Effector memory CD8-positive, alpha-beta T cell (primary cell): ENCODE data around the gene CDC73.
A peak's percentile ranks its signal among the peaks of the same experiment; 100 is the strongest.
"Not testable (repeated sequence)": the region's sequence is repeated elsewhere in the genome, so short reads cannot be mapped to it uniquely, and the experiment has no call there.

Source experiments
- ATAC-seq: fragments of 150-1000 bp; cut with Tn5 transposase; replicated peaks from 2 replicates; pipeline ENCODE4 v1.10.0; 2021; ENCODE audit warnings: mild to moderate bottlenecking, moderate library complexity
- DNase-seq, 3 experiments: peaks; one replicate each; pipeline ENCODE4 v3.0.0; 2021
- H3K27ac Mint-ChIP-seq, 2 donors: one replicate each; pipeline ENCODE4 v1.8.0; 2022; ENCODE audit warnings: mild to moderate bottlenecking in 2 of 2, mixed read lengths in 2 of 2, moderate library complexity in 2 of 2
- H3K27me3 Mint-ChIP-seq, 2 donors: one replicate each; pipeline ENCODE4 v1.8.0; 2022; ENCODE audit warnings: mixed read lengths in 2 of 2
- H3K36me3 Mint-ChIP-seq: one replicate; pipeline ENCODE4 v1.8.0; 2022; ENCODE audit warnings: mild to moderate bottlenecking, moderate library complexity, mixed read lengths; ENCODE audit not compliant: insufficient read depth
- H3K4me1 Mint-ChIP-seq, 2 donors: one replicate each; pipeline ENCODE4 v1.8.0; 2022; ENCODE audit warnings: low read depth in 2 of 2, mixed read lengths in 2 of 2
- H3K4me3 Mint-ChIP-seq, 2 donors: one replicate each; pipeline ENCODE4 v1.8.0; 2022; ENCODE audit warnings: mild to moderate bottlenecking in 2 of 2, mixed read lengths in 2 of 2, moderate library complexity in 2 of 2
- H3K9me3 Mint-ChIP-seq, 2 donors: one replicate each; pipeline ENCODE4 v1.8.0; 2022; ENCODE audit warnings: mixed read lengths in 2 of 2

Gene CDC73

GRCh38 chr1:193265716-193266115 is 143.9 kb downstream of the CDC73 start:
- Mint-ChIP-seq H3K4me3 (no peak overlapping the region), H3K27me3 (no peaks in the 10 kb centered on the region), H3K36me3 (peaks cover 7% of the 10 kb centered on the region), H3K9me3 (no peaks in the 10 kb centered on the region), H3K4me1 (peaks cover under 1 to 3% of the 10 kb centered on the region in 2 donors), H3K27ac (no peak overlapping the region)
- no peak for DNase-seq
- no peak for ATAC-seq

- H3K4me3 Mint-ChIP-seq, H3K27me3 Mint-ChIP-seq, DNase-seq, H3K36me3 Mint-ChIP-seq, H3K27ac Mint-ChIP-seq, H3K4me1 Mint-ChIP-seq, ATAC-seq, H3K9me3 Mint-ChIP-seq: not testable (repeated sequence)
Observed at GRCh38 chr1:193266794-193267193, 145.0 kb downstream of the CDC73 start.

GRCh38 chr1:193270996-193271395 is 149.2 kb downstream of the CDC73 start:
- H3K4me3 Mint-ChIP-seq, result no peak overlapping the region
- no peak for DNase-seq
- no peak for ATAC-seq

GRCh38 chr1:193275773-193276172 is 153.9 kb downstream of the CDC73 start:
- peaks cover 0 to 2% of the 10 kb centered on the region in 2 donors for H3K9me3 Mint-ChIP-seq
- H3K4me1 Mint-ChIP-seq, result peaks cover 6 to 8% of the 10 kb centered on the region in 2 donors
- H3K27ac Mint-ChIP-seq, result no peak overlapping the region
- H3K4me3 Mint-ChIP-seq, result no peak overlapping the region
- H3K27me3 Mint-ChIP-seq, result no peaks in the 10 kb centered on the region
- ATAC-seq (no peak), DNase-seq (no peak)
- H3K36me3 Mint-ChIP-seq, result no peaks in the 10 kb centered on the region

More at GRCh38 chr1:193270996-193271395, 149.2 kb downstream of the CDC73 start:
- Mint-ChIP-seq H3K4me1 (peaks cover 7 to 9% of the 10 kb centered on the region in 2 donors), H3K27ac (no peak overlapping the region), H3K9me3 (no peaks in the 10 kb centered on the region), H3K27me3 (no peaks in the 10 kb centered on the region), H3K36me3 (peaks cover 3% of the 10 kb centered on the region)

- Mint-ChIP-seq H3K4me1 (peaks cover 0 to 3% of the 10 kb centered on the region in 2 donors), H3K36me3 (peaks cover 2% of the 10 kb centered on the region), H3K9me3 (peaks cover 0 to 2% of the 10 kb centered on the region in 2 donors), H3K27ac (no peak overlapping the region), H3K27me3 (no peaks in the 10 kb centered on the region), H3K4me3 (no peak overlapping the region)
- DNase-seq, result no peak
- ATAC-seq, result no peak
Observed at GRCh38 chr1:193278968-193279367, 157.1 kb downstream of the CDC73 start.

GRCh38 chr1:193281894-193282293 is 160.1 kb downstream of the CDC73 start:
- no peaks in the 10 kb centered on the region for H3K27me3 Mint-ChIP-seq
- DNase-seq, result no peak
- H3K9me3 Mint-ChIP-seq, result peaks cover 0 to 2% of the 10 kb centered on the region in 2 donors
- no peak overlapping the region for H3K27ac Mint-ChIP-seq
- H3K4me1 Mint-ChIP-seq, result peaks cover 0 to 7% of the 10 kb centered on the region in 2 donors
- H3K36me3 Mint-ChIP-seq, result peaks cover 2% of the 10 kb centered on the region
- ATAC-seq, result no peak
- no peak overlapping the region for H3K4me3 Mint-ChIP-seq

- no peak overlapping the region for H3K27ac Mint-ChIP-seq
- no peaks in the 10 kb centered on the region for H3K27me3 Mint-ChIP-seq
- H3K4me3 Mint-ChIP-seq, result no peak overlapping the region
- peaks cover 0 to 7% of the 10 kb centered on the region in 2 donors for H3K4me1 Mint-ChIP-seq
- DNase-seq, result no peak
- H3K36me3 Mint-ChIP-seq, result peaks cover 2% of the 10 kb centered on the region
- ATAC-seq, result no peak
- H3K9me3 Mint-ChIP-seq, result peaks cover 0 to 2% of the 10 kb centered on the region in 2 donors
Observed at GRCh38 chr1:193283016-193283415, 161.2 kb downstream of the CDC73 start.

- Mint-ChIP-seq H3K36me3 (peaks cover 2% of the 10 kb centered on the region), H3K4me1 (peaks cover 0 to 7% of the 10 kb centered on the region in 2 donors), H3K27ac (peak overlapping the region in 1 of 2 donors; percentile 60), H3K4me3 (no peak overlapping the region), H3K27me3 (no peaks in the 10 kb centered on the region), H3K9me3 (peaks cover 0 to 2% of the 10 kb centered on the region in 2 donors)
- ATAC-seq (no peak), DNase-seq (no peak)
Observed at GRCh38 chr1:193284219-193284618, 162.4 kb downstream of the CDC73 start.

GRCh38 chr1:193285641-193286040 is 163.8 kb downstream of the CDC73 start:
- H3K9me3 Mint-ChIP-seq, result no peaks in the 10 kb centered on the region
- H3K4me3 Mint-ChIP-seq, result no peak overlapping the region
- H3K27me3 Mint-ChIP-seq, result peaks cover 0 to 7% of the 10 kb centered on the region in 2 donors
- no peak for ATAC-seq
- no peak overlapping the region for H3K27ac Mint-ChIP-seq
- peaks cover 2% of the 10 kb centered on the region for H3K36me3 Mint-ChIP-seq
- no peak for DNase-seq
- H3K4me1 Mint-ChIP-seq, result peaks cover 0 to 7% of the 10 kb centered on the region in 2 donors

GRCh38 chr1:193288548-193289080 is 166.8 kb downstream of the CDC73 start:
- H3K4me1 Mint-ChIP-seq, H3K36me3 Mint-ChIP-seq, H3K27me3 Mint-ChIP-seq, ATAC-seq, H3K27ac Mint-ChIP-seq, H3K4me3 Mint-ChIP-seq, DNase-seq, H3K9me3 Mint-ChIP-seq: not testable (repeated sequence)

- Mint-ChIP-seq H3K9me3 (peaks cover 0 to 7% of the 10 kb centered on the region in 2 donors), H3K27ac (no peak overlapping the region), H3K4me3 (no peak overlapping the region), H3K4me1 (peaks cover 0 to 1% of the 10 kb centered on the region in 2 donors), H3K27me3 (peaks cover 0 to 7% of the 10 kb centered on the region in 2 donors), H3K36me3 (peaks cover 6% of the 10 kb centered on the region)
- DNase-seq, result no peak
- no peak for ATAC-seq
Observed at GRCh38 chr1:193293726-193294125, 171.9 kb downstream of the CDC73 start.

GRCh38 chr1:193299038-193299437 is 177.2 kb downstream of the CDC73 start:
- no peak overlapping the region for H3K27ac Mint-ChIP-seq
- DNase-seq, result no peak
- H3K36me3 Mint-ChIP-seq, result peaks cover 10% of the 10 kb centered on the region

GRCh38 chr1:193301746-193302145 is 179.9 kb downstream of the CDC73 start:
- H3K4me1 Mint-ChIP-seq, result peaks cover 0 to 1% of the 10 kb centered on the region in 2 donors
- no peak for ATAC-seq

More at GRCh38 chr1:193299038-193299437, 177.2 kb downstream of the CDC73 start:
- no peaks in the 10 kb centered on the region for H3K27me3 Mint-ChIP-seq
- H3K4me3 Mint-ChIP-seq, result no peak overlapping the region
- ATAC-seq, result no peak
- peaks cover 0 to 7% of the 10 kb centered on the region in 2 donors for H3K9me3 Mint-ChIP-seq
- H3K4me1 Mint-ChIP-seq, result peaks cover 0 to 1% of the 10 kb centered on the region in 2 donors

GRCh38 chr1:193303849-193304248 is 182.0 kb downstream of the CDC73 start:
- H3K27ac Mint-ChIP-seq, result no peak overlapping the region
- ATAC-seq, result no peak
- H3K4me1 Mint-ChIP-seq, result no peaks in the 10 kb centered on the region
- peaks cover 3% of the 10 kb centered on the region for H3K36me3 Mint-ChIP-seq
- DNase-seq, result no peak
- no peaks in the 10 kb centered on the region for H3K27me3 Mint-ChIP-seq
- H3K4me3 Mint-ChIP-seq, result no peak overlapping the region
- no peaks in the 10 kb centered on the region for H3K9me3 Mint-ChIP-seq

More at GRCh38 chr1:193301746-193302145, 179.9 kb downstream of the CDC73 start:
- H3K27ac Mint-ChIP-seq, result no peak overlapping the region
- H3K4me3 Mint-ChIP-seq, result no peak overlapping the region
- no peak for DNase-seq
- H3K27me3 Mint-ChIP-seq, result no peaks in the 10 kb centered on the region
- peaks cover 10% of the 10 kb centered on the region for H3K36me3 Mint-ChIP-seq
- H3K9me3 Mint-ChIP-seq, result no peaks in the 10 kb centered on the region
